GM13977 (cell line): Measurements from ENCODE around the gene MOGAT2.

Experiments
- DNase-seq: peaks from one replicate; pipeline ENCODE4 v3.0.0; 2012; ENCODE audit warnings: low spot score
- in situ Hi-C: fragments of 300-500 bp; cut with MboI; formaldehyde crosslinking; loops from one replicate; pipeline ENCODE4 v1.12.0; 2022; ENCODE audit warnings: low sequenced_read_pairs, low pct_unique_long_range_greater_than_20kb, mixed read lengths, inconsistent platforms; ENCODE audit not compliant: unreplicated experiment
- TF ChIP-seq, protein P1 (sequence below): IDR thresholded peaks from 2 replicates; pipeline ENCODE4 v1.5.1; 2012; ENCODE audit warnings: mild to moderate bottlenecking, control low read depth; ENCODE audit not compliant: insufficient read depth; ENCODE audit errors: extremely low read depth, missing control alignments

Gene MOGAT2

DNA sequence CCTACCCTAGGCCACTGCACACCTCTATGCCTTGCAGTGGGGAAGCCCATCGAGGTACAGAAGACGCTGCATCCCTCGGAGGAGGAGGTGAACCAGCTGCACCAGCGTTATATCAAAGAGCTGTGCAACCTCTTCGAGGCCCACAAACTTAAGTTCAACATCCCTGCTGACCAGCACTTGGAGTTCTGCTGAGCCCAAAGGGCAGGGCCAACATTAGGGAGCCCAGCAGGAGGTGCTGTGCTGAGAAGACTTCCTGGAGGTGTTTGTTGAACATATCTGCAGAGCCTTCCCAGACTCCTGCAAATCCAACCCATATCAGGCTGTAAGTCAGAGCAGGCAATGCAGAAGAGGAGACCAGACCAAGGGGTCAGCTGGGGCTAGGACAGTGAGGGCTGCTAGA lies 13.5 kb downstream of the MOGAT2 start:
- in situ Hi-C loops: no loop called here
- TF ChIP-seq, protein P1, sequence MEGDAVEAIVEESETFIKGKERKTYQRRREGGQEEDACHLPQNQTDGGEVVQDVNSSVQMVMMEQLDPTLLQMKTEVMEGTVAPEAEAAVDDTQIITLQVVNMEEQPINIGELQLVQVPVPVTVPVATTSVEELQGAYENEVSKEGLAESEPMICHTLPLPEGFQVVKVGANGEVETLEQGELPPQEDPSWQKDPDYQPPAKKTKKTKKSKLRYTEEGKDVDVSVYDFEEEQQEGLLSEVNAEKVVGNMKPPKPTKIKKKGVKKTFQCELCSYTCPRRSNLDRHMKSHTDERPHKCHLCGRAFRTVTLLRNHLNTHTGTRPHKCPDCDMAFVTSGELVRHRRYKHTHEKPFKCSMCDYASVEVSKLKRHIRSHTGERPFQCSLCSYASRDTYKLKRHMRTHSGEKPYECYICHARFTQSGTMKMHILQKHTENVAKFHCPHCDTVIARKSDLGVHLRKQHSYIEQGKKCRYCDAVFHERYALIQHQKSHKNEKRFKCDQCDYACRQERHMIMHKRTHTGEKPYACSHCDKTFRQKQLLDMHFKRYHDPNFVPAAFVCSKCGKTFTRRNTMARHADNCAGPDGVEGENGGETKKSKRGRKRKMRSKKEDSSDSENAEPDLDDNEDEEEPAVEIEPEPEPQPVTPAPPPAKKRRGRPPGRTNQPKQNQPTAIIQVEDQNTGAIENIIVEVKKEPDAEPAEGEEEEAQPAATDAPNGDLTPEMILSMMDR: no peak
- no peak for DNase-seq

DNA sequence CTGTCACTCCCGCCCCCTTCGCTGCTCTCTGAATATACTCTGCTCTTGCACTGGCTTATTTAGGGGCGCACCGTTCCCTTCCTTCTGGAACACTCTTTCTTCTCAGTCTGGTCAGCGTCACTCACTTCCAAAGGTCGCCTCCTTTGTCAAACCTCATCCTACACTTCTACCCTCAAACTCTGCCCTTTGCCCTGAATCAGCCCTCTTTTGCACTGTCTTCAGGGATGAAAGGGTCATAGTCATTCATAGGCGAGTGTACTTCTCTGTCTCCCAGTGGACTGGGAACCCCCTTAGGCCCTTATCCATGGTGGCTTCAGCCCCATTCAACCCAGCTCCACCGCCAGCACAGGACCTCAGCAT lies 15.4 kb downstream of the MOGAT2 start:
- in situ Hi-C loops: no loop called here
- TF ChIP-seq, protein P1: no peak
- no peak for DNase-seq

DNA sequence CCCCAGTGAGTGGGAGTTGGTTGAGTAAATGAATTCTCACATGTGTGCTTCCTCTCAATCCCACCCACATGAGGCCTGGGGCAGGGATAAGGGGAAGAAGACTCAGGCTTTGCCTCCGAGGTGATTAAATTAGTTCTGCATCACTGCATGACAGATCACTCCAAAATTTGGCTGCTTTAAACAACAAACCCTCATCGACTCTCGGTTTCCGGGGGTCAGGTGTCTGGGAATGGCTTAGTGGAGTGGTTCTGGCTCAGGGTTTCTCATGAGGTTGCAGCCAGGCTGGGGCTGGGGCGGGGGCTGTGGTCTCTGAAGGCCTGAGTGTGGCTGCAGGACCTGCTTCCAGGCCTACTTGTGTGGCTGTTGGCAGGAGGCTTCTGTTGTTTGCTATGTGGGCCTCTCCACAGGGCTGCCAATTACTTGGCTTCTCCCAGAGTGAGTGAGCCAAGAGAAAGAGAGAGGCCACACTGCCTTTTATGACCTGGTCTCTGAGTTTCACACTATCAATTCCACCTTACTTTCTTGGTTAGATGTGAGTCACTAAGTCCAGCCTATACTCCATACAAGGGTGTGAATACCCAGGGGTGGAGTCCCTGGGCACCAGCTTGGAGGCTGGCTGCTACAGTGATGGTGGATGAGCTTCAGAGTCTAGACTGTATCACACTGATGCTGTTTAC lies 15.9 kb downstream of the MOGAT2 start:
- in situ Hi-C loops: no loop called here

GRCh38 chr11:75734491-75735180 lies 17.0 kb downstream of the MOGAT2 start:
- TF ChIP-seq, protein P1: no peak
- in situ Hi-C loops: no loop called here
- no peak for DNase-seq

More for the DNA sequence above, 15.9 kb downstream of the MOGAT2 start:
- TF ChIP-seq, protein P1: no peak
- no peak for DNase-seq

- TF ChIP-seq, protein P1: no peak
- no peak for DNase-seq
- in situ Hi-C loops: no loop called here
These were observed 17.7 kb downstream of the MOGAT2 start for GRCh38 chr11:75735181-75735845.

GRCh38 chr11:75737314-75737713 lies 19.7 kb downstream of the MOGAT2 start:
- no peak for DNase-seq
- TF ChIP-seq, protein P1: no peak
- in situ Hi-C loops: no loop called here
